WTC11 (cell line): ENCODE measurements around the gene EPS8L1. TPM values are rescaled to one million over a fixed set of nuclear protein-coding genes. Genes with fewer than 3 reads are reported as not detected.

Experiments used
- ATAC-seq: fragments of 200-7000 bp; cut with Tn5 transposase; 2 replicates; pipeline ENCODE4 v1.10.0; 2021; ENCODE audit warnings: mild to moderate bottlenecking, moderate library complexity
- CTCF ChIA-PET: fragments of 300-600 bp; sonication (Branson Sonifier 250); formaldehyde crosslinking; loops from one replicate; lab custom pipeline; 2021; ENCODE audit warnings: antibody characterized with exemption; lab: Charles Lee
- POLR2A ChIA-PET: fragments of 350-600 bp; sonication (Branson Sonifier 250); formaldehyde crosslinking; loops from one replicate; lab custom pipeline; 2021; ENCODE audit warnings: antibody characterized with exemption; lab: Charles Lee
- DNase-seq: peaks from one replicate; pipeline ENCODE4 v3.0.0; 2021; ENCODE audit warnings: low spot score
- H3K27ac Mint-ChIP-seq: 2 replicates; pipeline ENCODE4 v1.8.0; 2021; ENCODE audit warnings: mixed read lengths
- H3K27me3 Mint-ChIP-seq: 2 replicates; pipeline ENCODE4 v1.8.0; 2021; ENCODE audit warnings: low read depth, mild to moderate bottlenecking, moderate library complexity, mixed read lengths
- H3K36me3 Mint-ChIP-seq: 2 replicates; pipeline ENCODE4 v1.8.0; 2021; ENCODE audit warnings: mixed read lengths
- H3K4me1 Mint-ChIP-seq: 2 replicates; pipeline ENCODE4 v1.8.0; 2022; ENCODE audit warnings: mixed read lengths
- H3K4me3 Mint-ChIP-seq: 2 replicates; pipeline ENCODE4 v1.8.0; 2021; ENCODE audit warnings: mild to moderate bottlenecking, moderate library complexity, mixed read lengths
- H3K9me3 Mint-ChIP-seq: 2 replicates; pipeline ENCODE4 v1.8.0; 2021; ENCODE audit warnings: mixed read lengths
- FOXK1 ChIP-seq: sonication (generic); formaldehyde crosslinking; IDR thresholded peaks from 2 replicates; pipeline ENCODE4 v1.8.0; 2022; ENCODE audit warnings: mild to moderate bottlenecking, moderate library complexity, missing genetic modification reagents
- FOXP1 ChIP-seq: sonication (generic); formaldehyde crosslinking; IDR thresholded peaks from 2 replicates; pipeline ENCODE4 v1.8.0; 2022; ENCODE audit warnings: missing genetic modification reagents, mild to moderate bottlenecking, moderate library complexity, borderline replicate concordance
- GTF2I ChIP-seq: fragments of 250-450 bp; sonication (Bioruptor Pico); conservative IDR thresholded peaks from 2 replicates; pipeline ENCODE4 v1.4.0; 2021; ENCODE audit warnings: mild to moderate bottlenecking
- NR2C2 ChIP-seq: sonication (generic); formaldehyde crosslinking; IDR thresholded peaks from 2 replicates; pipeline ENCODE4 v1.8.0; 2022; ENCODE audit warnings: mild to moderate bottlenecking, missing genetic modification reagents
- ZNF138 ChIP-seq: sonication (generic); formaldehyde crosslinking; conservative IDR thresholded peaks from 2 replicates; pipeline ENCODE4 v1.8.1; 2022; ENCODE audit warnings: mild to moderate bottlenecking, moderate library complexity, missing genetic modification reagents
- ZNF416 ChIP-seq: fragments of 250-450 bp; sonication (Bioruptor Pico); IDR thresholded peaks from 2 replicates; pipeline ENCODE4 v1.9.0; 2021; ENCODE audit warnings: mild to moderate bottlenecking, inconsistent platforms
- total RNA-seq: library from RNA; stranded (reverse); gene quantifications from 3 replicates; pipeline ENCODE4 v1.2.3, GENCODE V29; 2021
- TF ChIP-seq, protein P1 (sequence below): sonication (generic); formaldehyde crosslinking; IDR thresholded peaks from 2 replicates; pipeline ENCODE4 v1.8.1; 2023; ENCODE audit warnings: mild to moderate bottlenecking, missing genetic modification reagents, moderate library complexity
- TF ChIP-seq, protein P2 (sequence below): sonication (generic); formaldehyde crosslinking; IDR thresholded peaks from 2 replicates; pipeline ENCODE4 v1.8.0; 2023; ENCODE audit warnings: missing genetic modification reagents, mild to moderate bottlenecking, borderline replicate concordance
- TF ChIP-seq, protein P3 (sequence below): sonication (generic); formaldehyde crosslinking; IDR thresholded peaks from 2 replicates; pipeline ENCODE4 v1.8.0; 2022; ENCODE audit warnings: mild to moderate bottlenecking, missing genetic modification reagents
- TF ChIP-seq, protein P4 (sequence below): fragments of 250-450 bp; sonication (Bioruptor Pico); IDR thresholded peaks from 2 replicates; pipeline ENCODE4 v1.8.0; 2021; ENCODE audit warnings: mild to moderate bottlenecking
- TF ChIP-seq, protein P5 (sequence below): sonication (generic); formaldehyde crosslinking; conservative IDR thresholded peaks from 2 replicates; pipeline ENCODE4 v1.8.1; 2023; ENCODE audit warnings: mild to moderate bottlenecking, low read depth, missing genetic modification reagents, moderate library complexity

EPS8L1 gene
- total RNA-seq, 1 experiment from 2014 or later, result 38.9 TPM

DNA sequence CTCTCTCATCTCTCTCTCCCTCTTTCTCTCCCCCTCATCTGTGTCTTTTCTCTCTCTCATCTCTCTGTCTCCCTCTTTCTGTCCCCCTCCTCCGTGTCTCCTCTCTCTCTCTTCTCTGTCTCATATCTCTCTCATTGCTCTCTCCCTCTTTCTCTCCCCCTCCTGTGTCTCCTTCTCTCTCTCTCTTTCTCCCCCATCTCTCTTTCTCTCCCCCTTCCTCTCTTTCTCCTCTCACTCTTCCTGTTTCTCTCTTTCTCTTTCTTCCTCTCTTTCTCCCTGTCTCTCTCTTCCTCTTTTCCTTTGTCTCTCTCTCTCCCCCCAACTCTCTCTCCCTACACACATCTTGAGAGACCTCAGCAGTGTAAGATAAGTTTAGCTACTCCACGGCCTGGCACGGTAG is 7.8 kb upstream of the EPS8L1 start:
- peaks cover 34% of the 10 kb centered on the region for H3K4me1 Mint-ChIP-seq
- POLR2A ChIA-PET, result interaction anchor here (1.2 kb wide), 1 partner anchor 18 kb away, joined by 3 read pairs; no protein-coding TSS in a partner anchor
- H3K4me3 Mint-ChIP-seq, result peak overlapping the region; percentile 60
- H3K9me3 Mint-ChIP-seq, result peaks cover 4% of the 10 kb centered on the region; the same call in 1 of the 2 replicates
- CTCF ChIA-PET, result interaction anchor here (4.8 kb wide), 1 partner anchor 20 kb away, joined by 25 read pairs; no protein-coding TSS in a partner anchor
- H3K27ac Mint-ChIP-seq, result no peak overlapping the region
- no peaks in the 10 kb centered on the region for H3K36me3 Mint-ChIP-seq
- ATAC-seq, result no peak
- no peak for TF ChIP-seq NR2C2 (CRISPR knock-in tag)
- TF ChIP-seq, protein P1, sequence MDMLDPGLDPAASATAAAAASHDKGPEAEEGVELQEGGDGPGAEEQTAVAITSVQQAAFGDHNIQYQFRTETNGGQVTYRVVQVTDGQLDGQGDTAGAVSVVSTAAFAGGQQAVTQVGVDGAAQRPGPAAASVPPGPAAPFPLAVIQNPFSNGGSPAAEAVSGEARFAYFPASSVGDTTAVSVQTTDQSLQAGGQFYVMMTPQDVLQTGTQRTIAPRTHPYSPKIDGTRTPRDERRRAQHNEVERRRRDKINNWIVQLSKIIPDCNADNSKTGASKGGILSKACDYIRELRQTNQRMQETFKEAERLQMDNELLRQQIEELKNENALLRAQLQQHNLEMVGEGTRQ (CRISPR knock-in tag), result no peak
- no peak for TF ChIP-seq ZNF416 (CRISPR knock-in tag)
- TF ChIP-seq, all 79 proteins: peak for 0
- no peak for DNase-seq
- peaks cover 93% of the 10 kb centered on the region for H3K27me3 Mint-ChIP-seq

DNA sequence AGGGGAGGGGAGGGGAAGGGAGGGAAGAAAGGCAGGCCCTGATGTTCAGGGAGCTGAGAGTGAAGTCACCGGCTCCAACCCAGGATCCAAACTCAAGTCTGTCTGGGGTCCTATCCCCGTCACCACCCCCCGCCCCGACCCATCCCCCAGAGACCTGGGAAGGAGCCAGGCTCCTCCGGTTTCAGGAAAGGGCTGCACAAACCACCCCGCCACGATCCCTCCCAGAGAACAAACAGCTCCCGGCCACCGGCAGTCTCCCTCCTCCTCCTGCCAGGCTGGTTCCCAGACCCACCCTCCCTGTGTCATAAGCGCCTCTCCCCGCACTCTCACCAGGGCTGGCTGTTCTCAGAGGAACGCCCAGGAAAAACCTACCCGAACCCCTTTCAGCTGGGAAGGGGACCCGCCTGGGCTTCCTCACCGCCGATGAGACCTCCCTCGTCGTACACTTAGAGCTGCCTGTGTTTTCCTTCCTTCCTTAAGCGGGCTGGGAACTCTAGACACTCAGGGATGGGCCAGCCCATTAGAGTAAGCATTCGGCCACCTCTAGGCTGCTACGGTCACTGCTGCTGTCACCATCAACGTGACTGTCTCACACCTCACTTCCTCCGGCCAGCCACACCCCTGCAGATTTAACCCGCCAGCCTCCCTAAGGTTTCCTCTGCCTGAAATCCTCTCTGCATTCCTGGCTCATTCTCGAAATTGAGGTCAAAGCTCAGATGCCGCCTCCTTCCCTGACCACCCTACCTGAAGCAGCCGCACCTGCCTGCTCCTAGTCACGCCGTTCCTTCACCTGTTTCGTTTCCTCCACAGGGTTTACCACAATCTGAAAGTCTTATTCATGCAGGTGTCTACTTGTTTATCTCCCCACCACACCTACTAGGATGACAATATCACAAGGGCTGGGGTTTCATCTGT is 6.5 kb upstream of the EPS8L1 start:
- Mint-ChIP-seq H3K27ac (peak overlapping the region; percentile 82), H3K27me3 (peaks cover 96% of the 10 kb centered on the region), H3K4me1 (peaks cover 34% of the 10 kb centered on the region), H3K36me3 (no peaks in the 10 kb centered on the region), H3K9me3 (peaks cover 4% of the 10 kb centered on the region; the same call in 1 of the 2 replicates), H3K4me3 (peak overlapping the region; percentile 79)
- TF ChIP-seq, protein P2, sequence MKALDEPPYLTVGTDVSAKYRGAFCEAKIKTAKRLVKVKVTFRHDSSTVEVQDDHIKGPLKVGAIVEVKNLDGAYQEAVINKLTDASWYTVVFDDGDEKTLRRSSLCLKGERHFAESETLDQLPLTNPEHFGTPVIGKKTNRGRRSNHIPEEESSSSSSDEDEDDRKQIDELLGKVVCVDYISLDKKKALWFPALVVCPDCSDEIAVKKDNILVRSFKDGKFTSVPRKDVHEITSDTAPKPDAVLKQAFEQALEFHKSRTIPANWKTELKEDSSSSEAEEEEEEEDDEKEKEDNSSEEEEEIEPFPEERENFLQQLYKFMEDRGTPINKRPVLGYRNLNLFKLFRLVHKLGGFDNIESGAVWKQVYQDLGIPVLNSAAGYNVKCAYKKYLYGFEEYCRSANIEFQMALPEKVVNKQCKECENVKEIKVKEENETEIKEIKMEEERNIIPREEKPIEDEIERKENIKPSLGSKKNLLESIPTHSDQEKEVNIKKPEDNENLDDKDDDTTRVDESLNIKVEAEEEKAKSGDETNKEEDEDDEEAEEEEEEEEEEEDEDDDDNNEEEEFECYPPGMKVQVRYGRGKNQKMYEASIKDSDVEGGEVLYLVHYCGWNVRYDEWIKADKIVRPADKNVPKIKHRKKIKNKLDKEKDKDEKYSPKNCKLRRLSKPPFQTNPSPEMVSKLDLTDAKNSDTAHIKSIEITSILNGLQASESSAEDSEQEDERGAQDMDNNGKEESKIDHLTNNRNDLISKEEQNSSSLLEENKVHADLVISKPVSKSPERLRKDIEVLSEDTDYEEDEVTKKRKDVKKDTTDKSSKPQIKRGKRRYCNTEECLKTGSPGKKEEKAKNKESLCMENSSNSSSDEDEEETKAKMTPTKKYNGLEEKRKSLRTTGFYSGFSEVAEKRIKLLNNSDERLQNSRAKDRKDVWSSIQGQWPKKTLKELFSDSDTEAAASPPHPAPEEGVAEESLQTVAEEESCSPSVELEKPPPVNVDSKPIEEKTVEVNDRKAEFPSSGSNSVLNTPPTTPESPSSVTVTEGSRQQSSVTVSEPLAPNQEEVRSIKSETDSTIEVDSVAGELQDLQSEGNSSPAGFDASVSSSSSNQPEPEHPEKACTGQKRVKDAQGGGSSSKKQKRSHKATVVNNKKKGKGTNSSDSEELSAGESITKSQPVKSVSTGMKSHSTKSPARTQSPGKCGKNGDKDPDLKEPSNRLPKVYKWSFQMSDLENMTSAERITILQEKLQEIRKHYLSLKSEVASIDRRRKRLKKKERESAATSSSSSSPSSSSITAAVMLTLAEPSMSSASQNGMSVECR (CRISPR knock-in tag), result no peak
- TF ChIP-seq, protein P3, sequence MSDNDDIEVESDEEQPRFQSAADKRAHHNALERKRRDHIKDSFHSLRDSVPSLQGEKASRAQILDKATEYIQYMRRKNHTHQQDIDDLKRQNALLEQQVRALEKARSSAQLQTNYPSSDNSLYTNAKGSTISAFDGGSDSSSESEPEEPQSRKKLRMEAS (CRISPR knock-in tag), result peak; percentile 36; the same call in 1 of the 2 replicates
- TF ChIP-seq GTF2I (CRISPR knock-in tag), result no peak
- CTCF ChIA-PET, result interaction anchor here (0.8 to 4.8 kb wide), 7 partner anchors 11 to 398 kb away, joined by 3 to 25 read pairs (median 4); partner anchors contain the start of genes DNAAF3 and ISOC2
- DNase-seq (peak; percentile 50), ATAC-seq (peak; percentile 84)
- POLR2A ChIA-PET, result interaction anchor here (0.9 kb wide), 1 partner anchor 11 kb away, joined by 3 read pairs; no protein-coding TSS in a partner anchor

DNA sequence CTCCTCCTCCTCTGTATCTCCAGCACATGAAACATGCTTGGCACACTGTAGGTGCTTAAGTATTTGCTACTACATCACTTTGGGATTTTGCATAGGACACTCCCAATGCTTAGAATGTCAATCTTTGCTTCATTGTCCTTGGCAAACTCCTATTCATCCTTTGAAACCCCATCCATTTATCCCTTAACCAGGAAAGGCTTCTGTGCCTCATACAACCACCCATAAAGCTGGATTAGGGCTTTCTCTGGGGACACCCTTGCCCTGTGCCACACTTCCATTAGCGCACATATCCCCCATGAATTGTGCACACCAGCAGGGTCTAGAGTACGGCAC is 5.8 kb upstream of the EPS8L1 start:
- H3K36me3 Mint-ChIP-seq, result no peaks in the 10 kb centered on the region
- H3K9me3 Mint-ChIP-seq, result peaks cover 4% of the 10 kb centered on the region; the same call in 1 of the 2 replicates
- ChIA-PET CTCF (interaction anchor here (0.6 to 4.8 kb wide), 4 partner anchors 18 to 348 kb away, joined by 3 to 25 read pairs (median 10); no protein-coding TSS in a partner anchor), POLR2A (no interaction called here)
- H3K27ac Mint-ChIP-seq, result no peak overlapping the region
- no peak for TF ChIP-seq FOXK1 (CRISPR knock-in tag)
- no peak for TF ChIP-seq ZNF138 (CRISPR knock-in tag)
- TF ChIP-seq, protein P4, sequence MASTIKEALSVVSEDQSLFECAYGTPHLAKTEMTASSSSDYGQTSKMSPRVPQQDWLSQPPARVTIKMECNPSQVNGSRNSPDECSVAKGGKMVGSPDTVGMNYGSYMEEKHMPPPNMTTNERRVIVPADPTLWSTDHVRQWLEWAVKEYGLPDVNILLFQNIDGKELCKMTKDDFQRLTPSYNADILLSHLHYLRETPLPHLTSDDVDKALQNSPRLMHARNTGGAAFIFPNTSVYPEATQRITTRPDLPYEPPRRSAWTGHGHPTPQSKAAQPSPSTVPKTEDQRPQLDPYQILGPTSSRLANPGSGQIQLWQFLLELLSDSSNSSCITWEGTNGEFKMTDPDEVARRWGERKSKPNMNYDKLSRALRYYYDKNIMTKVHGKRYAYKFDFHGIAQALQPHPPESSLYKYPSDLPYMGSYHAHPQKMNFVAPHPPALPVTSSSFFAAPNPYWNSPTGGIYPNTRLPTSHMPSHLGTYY (CRISPR knock-in tag), result no peak
- TF ChIP-seq FOXP1, result no peak
- TF ChIP-seq, protein P5, sequence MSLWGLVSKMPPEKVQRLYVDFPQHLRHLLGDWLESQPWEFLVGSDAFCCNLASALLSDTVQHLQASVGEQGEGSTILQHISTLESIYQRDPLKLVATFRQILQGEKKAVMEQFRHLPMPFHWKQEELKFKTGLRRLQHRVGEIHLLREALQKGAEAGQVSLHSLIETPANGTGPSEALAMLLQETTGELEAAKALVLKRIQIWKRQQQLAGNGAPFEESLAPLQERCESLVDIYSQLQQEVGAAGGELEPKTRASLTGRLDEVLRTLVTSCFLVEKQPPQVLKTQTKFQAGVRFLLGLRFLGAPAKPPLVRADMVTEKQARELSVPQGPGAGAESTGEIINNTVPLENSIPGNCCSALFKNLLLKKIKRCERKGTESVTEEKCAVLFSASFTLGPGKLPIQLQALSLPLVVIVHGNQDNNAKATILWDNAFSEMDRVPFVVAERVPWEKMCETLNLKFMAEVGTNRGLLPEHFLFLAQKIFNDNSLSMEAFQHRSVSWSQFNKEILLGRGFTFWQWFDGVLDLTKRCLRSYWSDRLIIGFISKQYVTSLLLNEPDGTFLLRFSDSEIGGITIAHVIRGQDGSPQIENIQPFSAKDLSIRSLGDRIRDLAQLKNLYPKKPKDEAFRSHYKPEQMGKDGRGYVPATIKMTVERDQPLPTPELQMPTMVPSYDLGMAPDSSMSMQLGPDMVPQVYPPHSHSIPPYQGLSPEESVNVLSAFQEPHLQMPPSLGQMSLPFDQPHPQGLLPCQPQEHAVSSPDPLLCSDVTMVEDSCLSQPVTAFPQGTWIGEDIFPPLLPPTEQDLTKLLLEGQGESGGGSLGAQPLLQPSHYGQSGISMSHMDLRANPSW (CRISPR knock-in tag), result no peak
- peaks cover 97% of the 10 kb centered on the region for H3K27me3 Mint-ChIP-seq
- H3K4me1 Mint-ChIP-seq, result peaks cover 34% of the 10 kb centered on the region
- ATAC-seq, result no peak
- peak overlapping the region; percentile 79 for H3K4me3 Mint-ChIP-seq
- DNase-seq, result no peak
